ENCODE results near the gene FEZF2. TPM values are rescaled to one million over a fixed set of nuclear protein-coding genes. Genes with fewer than 3 reads are reported as not detected.

The FEZF2 gene
- total RNA-seq, 1 donor from 2014 or later, result not detected

GRCh38 chr3:62323241-62323640 is 50.1 kb downstream of the FEZF2 start:
- peaks cover 3 to 14% of the 10 kb centered on the region in 2 donors for H3K36me3 ChIP-seq
- intact Hi-C loops (cut with DNase I), result no loop called here
- H3K4me1 ChIP-seq, result peaks cover 3 to 4% of the 10 kb centered on the region in 2 donors
- no peaks in the 10 kb centered on the region for H3K27me3 ChIP-seq
- no peak for TF ChIP-seq CTCF (IDR thresholded peaks at IDR 0.05)
- no peak for DNase-seq (ENCODE audit: low spot score in 2 of 2)
- no peaks in the 10 kb centered on the region for H3K9me3 ChIP-seq
- H3K27ac ChIP-seq, result no peak overlapping the region
- no peak overlapping the region for H3K4me3 ChIP-seq
